Measurements from ENCODE around the gene ZNHIT1.
A peak's percentile ranks its signal among the peaks of the same experiment; 100 is the strongest.
"Not testable (repeated sequence)": the region's sequence is repeated elsewhere in the genome, so short reads cannot be mapped to it uniquely, and the experiment has no call there.

Gene ZNHIT1

GRCh38 chr7:101241443-101242349 is 23.7 kb downstream of the ZNHIT1 start:
- DNase-seq (ENCODE audit: low spot score) = no peak

DNA sequence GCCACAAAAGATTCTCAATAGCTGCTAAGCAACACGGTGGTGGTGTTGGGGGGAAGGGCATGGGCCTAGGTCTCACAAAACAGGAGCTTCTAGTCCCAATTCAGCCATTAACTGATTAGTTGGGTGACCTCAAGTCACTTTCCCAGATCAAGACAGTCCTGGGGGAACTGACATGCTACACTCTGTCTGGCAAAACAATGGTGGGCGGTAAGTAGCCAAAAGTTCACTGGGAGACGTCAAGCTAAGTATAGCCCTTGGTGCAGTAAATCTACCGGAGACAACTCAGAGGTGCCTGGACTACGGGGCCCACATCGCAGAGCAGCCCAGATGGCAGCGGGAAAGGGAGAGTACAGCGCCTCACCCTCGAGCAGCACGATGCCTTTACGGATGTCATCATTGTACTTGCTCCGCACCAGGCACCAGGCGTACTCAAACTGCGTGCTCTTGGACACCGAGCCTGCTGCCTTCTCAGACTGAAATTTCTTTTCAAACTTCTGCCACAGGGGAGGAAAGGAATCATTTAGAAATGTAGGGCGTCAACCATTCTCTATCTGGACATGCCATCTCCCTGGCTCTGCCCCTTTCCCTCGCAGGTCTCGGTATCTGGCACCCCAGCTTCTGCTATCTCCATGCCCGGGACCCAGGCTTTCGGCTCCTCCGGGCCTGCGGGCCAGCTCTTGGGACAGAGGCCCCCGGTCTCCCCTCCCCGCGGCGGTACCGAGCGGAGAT is 25.8 kb downstream of the ZNHIT1 start:
- peak; percentile 3 for DNase-seq (ENCODE audit: low spot score)

GRCh38 chr7:101244375-101245146 is 26.6 kb downstream of the ZNHIT1 start, which contains the start of gene FIS1:
TSS of gene FIS1 (minus strand) at chr7:101245081. CDS start at chr7:101245004, 77 bp downstream.
- peak; percentile 89 for DNase-seq (ENCODE audit: low spot score)

DNA sequence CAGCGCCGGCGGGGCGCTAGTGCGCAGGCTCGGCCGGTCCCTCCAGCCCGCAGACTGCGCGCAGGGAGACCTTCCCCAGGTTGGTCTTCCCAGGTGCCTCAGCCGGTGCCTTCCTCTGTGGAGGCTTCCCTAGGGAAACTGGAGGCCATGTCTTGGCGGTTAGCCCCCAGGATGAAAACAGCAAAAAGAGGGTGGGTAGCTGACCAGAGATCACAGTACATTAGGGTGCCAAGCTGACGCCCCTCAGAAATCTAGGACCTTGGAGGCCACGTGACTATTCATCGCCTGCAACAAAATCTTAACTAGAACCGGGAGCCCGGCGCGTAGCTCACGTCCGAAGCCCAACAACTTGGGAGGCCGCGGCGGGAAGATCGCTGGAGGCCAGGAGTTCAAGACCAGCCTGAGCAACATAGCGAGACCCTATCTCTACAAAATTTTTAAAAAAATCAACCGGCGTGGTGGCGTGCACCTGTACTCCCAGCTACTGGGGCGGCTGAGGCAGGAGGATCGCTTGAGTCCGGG is 27.2 kb downstream of the ZNHIT1 start:
- no peak for DNase-seq (ENCODE audit: low spot score)

DNA sequence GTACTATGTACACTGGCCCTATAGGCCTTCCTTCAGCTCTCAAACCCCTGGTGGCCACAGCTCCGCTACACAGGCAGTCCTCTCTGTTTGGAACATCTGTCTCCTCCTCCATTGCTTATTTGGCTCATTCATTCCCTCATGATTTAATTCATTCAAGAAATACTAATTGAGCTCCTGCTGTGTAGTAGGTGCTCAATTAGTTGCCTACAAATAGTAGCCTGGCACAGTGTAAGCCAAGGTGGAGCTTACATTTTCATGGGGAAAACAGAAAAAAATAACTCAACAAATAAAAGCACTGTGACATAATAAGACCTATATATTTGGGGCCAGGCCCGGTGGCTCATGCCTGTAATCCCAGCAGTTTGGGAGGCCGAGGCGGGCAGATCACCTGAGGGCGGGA is 30.3 kb downstream of the ZNHIT1 start:
- DNase-seq (ENCODE audit: low spot score) = no peak

DNA sequence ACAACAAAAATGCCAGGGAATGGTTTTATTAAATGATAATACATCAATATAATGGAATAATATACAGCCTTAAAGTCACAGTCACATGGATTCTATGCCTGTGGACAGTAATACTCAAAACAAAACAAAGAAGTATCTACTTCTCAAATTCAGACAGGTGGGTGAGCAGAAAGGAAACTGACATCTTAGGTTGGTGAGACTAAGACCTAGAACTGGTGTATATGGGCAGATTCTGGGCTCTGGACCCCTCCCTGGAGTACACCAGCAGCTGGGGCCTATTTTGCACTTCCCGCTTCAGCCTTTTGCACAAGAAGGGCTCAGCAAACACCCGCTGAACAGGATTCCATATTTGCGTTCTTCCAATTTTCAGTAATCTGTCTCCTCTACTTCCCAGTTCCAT is 32.4 kb downstream of the ZNHIT1 start:
- no peak for DNase-seq (ENCODE audit: low spot score)

GRCh38 chr7:101251871-101252659 is 34.1 kb downstream of the ZNHIT1 start:
- peak; percentile 99 for DNase-seq (ENCODE audit: low spot score)

- not testable (repeated sequence) for DNase-seq (ENCODE audit: low spot score)
Measured at GRCh38 chr7:101253199-101253598, 35.2 kb downstream of the ZNHIT1 start.

- DNase-seq (ENCODE audit: low spot score) = no peak
Measured at GRCh38 chr7:101255796-101256195, 37.8 kb downstream of the ZNHIT1 start.

- no peak for DNase-seq (ENCODE audit: low spot score)
Measured at GRCh38 chr7:101258243-101258731, 40.3 kb downstream of the ZNHIT1 start.

GRCh38 chr7:101264102-101264706 is 46.2 kb downstream of the ZNHIT1 start:
- not testable (repeated sequence) for DNase-seq (ENCODE audit: low spot score)

DNA sequence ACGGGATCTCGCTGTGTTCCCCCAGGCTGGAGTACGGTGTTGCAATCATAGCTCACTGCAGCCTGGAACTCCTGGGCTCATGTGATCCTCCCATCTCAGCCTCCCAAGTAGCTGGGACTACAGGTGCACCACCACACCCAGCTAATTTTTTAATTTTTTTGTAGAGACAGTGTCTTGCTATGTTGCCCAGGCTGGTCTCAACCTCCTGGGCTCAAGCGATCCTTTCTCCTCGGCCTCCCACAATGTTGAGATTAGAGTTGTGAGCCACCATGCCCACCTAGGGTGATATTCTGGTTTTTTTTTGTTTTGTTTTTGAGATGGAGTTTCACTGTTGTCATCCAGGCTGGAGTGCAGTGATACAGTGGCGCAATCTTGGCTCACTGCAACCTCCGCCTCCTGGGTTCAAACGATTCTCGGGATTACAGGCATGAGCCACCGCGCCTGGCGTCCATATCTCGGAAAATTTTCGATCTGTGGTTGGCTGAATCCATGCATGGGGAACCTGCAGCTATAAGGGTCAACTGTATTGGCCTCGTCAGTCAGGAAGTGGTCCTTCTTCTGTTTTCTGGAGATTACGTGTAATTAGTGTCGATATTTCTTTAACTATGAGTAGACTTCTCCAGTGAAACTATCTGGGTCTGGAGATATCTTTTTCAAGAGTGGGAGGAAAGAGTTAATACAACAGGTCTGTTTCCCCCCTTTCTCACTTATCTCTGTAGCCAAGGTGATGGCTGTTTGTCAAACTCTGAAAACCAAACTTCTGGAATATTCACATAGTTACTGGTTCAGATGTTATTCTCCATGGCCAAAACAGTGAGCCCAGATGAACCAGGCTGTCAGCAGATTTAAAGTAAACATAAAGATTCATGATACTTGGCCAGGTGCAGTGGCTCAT is 47.9 kb downstream of the ZNHIT1 start:
- no peak for DNase-seq (ENCODE audit: low spot score)

- DNase-seq (ENCODE audit: low spot score) = no peak
Measured at GRCh38 chr7:101269664-101270063, 51.7 kb downstream of the ZNHIT1 start.

GRCh38 chr7:101271021-101271420 is 53.1 kb downstream of the ZNHIT1 start:
- DNase-seq (ENCODE audit: low spot score) = no peak

DNA sequence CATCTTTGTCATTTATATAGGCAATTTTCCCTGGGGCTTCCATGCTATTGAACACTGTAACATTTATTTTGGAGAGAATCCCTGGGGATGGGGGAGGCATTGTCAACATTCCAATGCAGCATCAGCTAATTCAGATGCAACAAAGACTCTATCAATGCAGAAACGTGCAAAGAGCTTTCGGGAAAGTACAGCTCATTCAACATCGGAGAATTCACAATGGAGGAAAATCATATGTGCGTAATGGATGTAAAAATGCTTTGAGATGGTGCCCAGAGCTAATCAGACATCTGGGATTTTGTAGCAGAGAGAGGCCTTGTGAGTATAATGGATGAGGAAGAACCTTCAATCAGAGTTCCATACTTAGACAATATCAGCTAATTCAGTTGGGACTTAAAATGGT is 55.2 kb downstream of the ZNHIT1 start:
- no peak for DNase-seq (ENCODE audit: low spot score)

Data from CD4-positive, alpha-beta T cell treated with Interleukin-15 for 4 hours (primary cell).